Measurements from ENCODE around the gene TRIP12.
"Not testable (repeated sequence)": the region's sequence is repeated elsewhere in the genome, so short reads cannot be mapped to it uniquely, and the experiment has no call there.

Gene TRIP12

GRCh38 chr2:229802785-229803184, 119.0 kb downstream of the TRIP12 start:
- no peaks in the 10 kb centered on the region for H3K27me3 Mint-ChIP-seq (ENCODE audit: low read depth, poor library complexity)
- peaks cover 80% of the 10 kb centered on the region for H3K36me3 Mint-ChIP-seq (ENCODE audit: low read depth)
- no peaks in the 10 kb centered on the region for H3K9me3 Mint-ChIP-seq
- H3K4me3 Mint-ChIP-seq = no peak overlapping the region
- DNase-seq = no peak
- H3K27ac Mint-ChIP-seq = no peak overlapping the region
- no peaks in the 10 kb centered on the region for H3K4me1 Mint-ChIP-seq
- TF ChIP-seq CTCF (IDR thresholded peaks at IDR 0.05) = no peak

GRCh38 chr2:229800997-229801754, 120.6 kb downstream of the TRIP12 start:
- TF ChIP-seq CTCF (IDR thresholded peaks at IDR 0.05) = peak; percentile 65
- Mint-ChIP-seq H3K27ac (no peak overlapping the region), H3K9me3 (no peaks in the 10 kb centered on the region), H3K4me1 (no peaks in the 10 kb centered on the region), H3K4me3 (no peak overlapping the region), H3K36me3 (ENCODE audit: low read depth) (peaks cover 75% of the 10 kb centered on the region), H3K27me3 (ENCODE audit: low read depth, poor library complexity) (no peaks in the 10 kb centered on the region)
- peak; percentile 57 for DNase-seq

GRCh38 chr2:229798446-229799155, 123.2 kb downstream of the TRIP12 start:
- H3K4me1 Mint-ChIP-seq = no peaks in the 10 kb centered on the region
- no peak for DNase-seq
- no peaks in the 10 kb centered on the region for H3K27me3 Mint-ChIP-seq (ENCODE audit: low read depth, poor library complexity)
- no peak overlapping the region for H3K27ac Mint-ChIP-seq
- H3K36me3 Mint-ChIP-seq (ENCODE audit: low read depth) = peaks cover 59% of the 10 kb centered on the region
- TF ChIP-seq CTCF (IDR thresholded peaks at IDR 0.05) = no peak
- no peak overlapping the region for H3K4me3 Mint-ChIP-seq
- no peaks in the 10 kb centered on the region for H3K9me3 Mint-ChIP-seq

- no peaks in the 10 kb centered on the region for H3K9me3 Mint-ChIP-seq
- no peaks in the 10 kb centered on the region for H3K4me1 Mint-ChIP-seq
- H3K27me3 Mint-ChIP-seq (ENCODE audit: low read depth, poor library complexity) = no peaks in the 10 kb centered on the region
- H3K27ac Mint-ChIP-seq = no peak overlapping the region
- no peak for TF ChIP-seq CTCF (IDR thresholded peaks at IDR 0.05)
- no peak overlapping the region for H3K4me3 Mint-ChIP-seq
- H3K36me3 Mint-ChIP-seq (ENCODE audit: low read depth) = peaks cover 65% of the 10 kb centered on the region
- DNase-seq = no peak
Measured at GRCh38 chr2:229795058-229795457, 126.8 kb downstream of the TRIP12 start.

GRCh38 chr2:229794636-229795035, 127.2 kb downstream of the TRIP12 start:
- DNase-seq = no peak
- no peak overlapping the region for H3K4me3 Mint-ChIP-seq
- H3K9me3 Mint-ChIP-seq = no peaks in the 10 kb centered on the region
- H3K4me1 Mint-ChIP-seq = no peaks in the 10 kb centered on the region
- H3K36me3 Mint-ChIP-seq (ENCODE audit: low read depth) = peaks cover 64% of the 10 kb centered on the region
- no peak overlapping the region for H3K27ac Mint-ChIP-seq
- H3K27me3 Mint-ChIP-seq (ENCODE audit: low read depth, poor library complexity) = no peaks in the 10 kb centered on the region
- no peak for TF ChIP-seq CTCF (IDR thresholded peaks at IDR 0.05)

GRCh38 chr2:229786289-229786688, 135.5 kb downstream of the TRIP12 start:
- H3K27me3 Mint-ChIP-seq (ENCODE audit: low read depth, poor library complexity); H3K27ac Mint-ChIP-seq; H3K9me3 Mint-ChIP-seq; DNase-seq; H3K4me3 Mint-ChIP-seq: not testable (repeated sequence)
- Mint-ChIP-seq H3K36me3 (ENCODE audit: low read depth) (peaks cover 70% of the 10 kb centered on the region), H3K4me1 (peaks cover 12% of the 10 kb centered on the region)
